ENCODE results near the gene CACNA1B.

DNA sequence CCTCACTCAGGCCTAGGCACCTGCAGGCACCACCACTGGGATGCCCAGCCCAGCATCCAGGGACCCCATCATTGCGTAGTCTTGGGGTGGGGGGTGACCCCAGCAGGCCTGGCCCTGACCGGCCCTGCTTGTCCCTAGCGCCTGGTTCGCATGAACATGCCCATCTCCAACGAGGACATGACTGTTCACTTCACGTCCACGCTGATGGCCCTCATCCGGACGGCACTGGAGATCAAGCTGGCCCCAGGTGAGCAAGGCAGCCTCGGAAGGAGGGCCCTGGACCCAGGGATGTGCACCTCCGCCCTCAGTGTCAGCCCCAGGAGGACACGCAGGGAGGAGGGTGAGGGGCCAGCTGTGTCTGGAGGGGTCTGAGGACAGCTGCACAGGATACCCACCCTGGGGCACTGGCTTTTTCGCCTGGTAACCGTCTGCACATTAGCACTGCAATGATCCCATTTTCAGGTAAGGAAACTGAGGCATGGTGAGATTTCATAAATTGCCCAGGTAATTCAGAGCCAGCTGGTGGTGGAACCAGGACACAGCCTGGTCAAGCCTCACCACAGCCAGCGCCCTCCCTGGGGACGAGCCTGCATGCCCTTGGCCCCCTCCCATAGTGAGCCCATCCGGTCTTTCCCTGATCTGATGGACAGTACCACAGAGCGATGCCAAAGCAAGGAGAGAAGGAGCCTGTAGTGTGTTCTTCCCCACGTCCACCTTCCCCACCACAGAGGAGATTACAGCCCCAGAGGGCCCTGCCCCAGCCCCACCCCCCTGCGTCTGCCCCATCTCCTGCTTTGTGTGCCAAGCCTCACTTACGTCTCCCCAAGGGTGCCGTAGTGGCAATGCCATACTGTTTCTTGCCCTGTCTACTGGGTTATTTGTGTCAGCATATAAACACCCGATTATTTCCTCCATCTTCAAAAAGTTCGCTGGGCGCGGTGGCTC lies 228.3 kb downstream of the CACNA1B start:
- TF ChIP-seq POLR2A (IDR thresholded peaks at IDR 0.05), result no peak
- TF ChIP-seq, protein P1, sequence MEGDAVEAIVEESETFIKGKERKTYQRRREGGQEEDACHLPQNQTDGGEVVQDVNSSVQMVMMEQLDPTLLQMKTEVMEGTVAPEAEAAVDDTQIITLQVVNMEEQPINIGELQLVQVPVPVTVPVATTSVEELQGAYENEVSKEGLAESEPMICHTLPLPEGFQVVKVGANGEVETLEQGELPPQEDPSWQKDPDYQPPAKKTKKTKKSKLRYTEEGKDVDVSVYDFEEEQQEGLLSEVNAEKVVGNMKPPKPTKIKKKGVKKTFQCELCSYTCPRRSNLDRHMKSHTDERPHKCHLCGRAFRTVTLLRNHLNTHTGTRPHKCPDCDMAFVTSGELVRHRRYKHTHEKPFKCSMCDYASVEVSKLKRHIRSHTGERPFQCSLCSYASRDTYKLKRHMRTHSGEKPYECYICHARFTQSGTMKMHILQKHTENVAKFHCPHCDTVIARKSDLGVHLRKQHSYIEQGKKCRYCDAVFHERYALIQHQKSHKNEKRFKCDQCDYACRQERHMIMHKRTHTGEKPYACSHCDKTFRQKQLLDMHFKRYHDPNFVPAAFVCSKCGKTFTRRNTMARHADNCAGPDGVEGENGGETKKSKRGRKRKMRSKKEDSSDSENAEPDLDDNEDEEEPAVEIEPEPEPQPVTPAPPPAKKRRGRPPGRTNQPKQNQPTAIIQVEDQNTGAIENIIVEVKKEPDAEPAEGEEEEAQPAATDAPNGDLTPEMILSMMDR (IDR thresholded peaks at IDR 0.05), result no peak

Measured in suprapubic skin (tissue), 3 donors.